ENCODE results near the gene MDGA2. TPM values are rescaled to one million over a fixed set of nuclear protein-coding genes. Genes with fewer than 3 reads are reported as not detected.

MDGA2 gene
- total and polyA plus RNA-seq, 12 donors: 0.05 to 0.15 TPM; not detected in 10

DNA sequence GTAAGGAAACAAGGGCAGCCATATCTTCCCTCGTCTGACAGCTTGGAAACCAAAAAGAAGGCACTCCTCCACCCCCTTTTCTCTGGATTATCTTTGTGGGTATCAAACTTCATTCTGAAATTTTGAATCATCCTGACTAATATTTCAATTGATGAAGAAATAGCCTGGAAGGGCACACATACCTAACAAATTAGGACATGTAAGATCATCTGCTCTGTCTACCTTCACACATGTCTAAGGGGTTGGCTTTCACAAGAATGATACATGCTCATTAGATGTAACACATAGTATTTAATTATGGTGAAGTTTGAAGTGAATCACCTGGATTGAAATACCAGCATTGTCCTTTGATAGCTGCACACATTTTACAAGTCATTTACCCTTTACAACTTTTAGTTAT, 675.7 kb downstream of the MDGA2 start:
- no peaks in the 10 kb centered on the region for H3K36me3 ChIP-seq
- ATAC-seq (no peak), DNase-seq (no peak)
- TF ChIP-seq, protein P1, sequence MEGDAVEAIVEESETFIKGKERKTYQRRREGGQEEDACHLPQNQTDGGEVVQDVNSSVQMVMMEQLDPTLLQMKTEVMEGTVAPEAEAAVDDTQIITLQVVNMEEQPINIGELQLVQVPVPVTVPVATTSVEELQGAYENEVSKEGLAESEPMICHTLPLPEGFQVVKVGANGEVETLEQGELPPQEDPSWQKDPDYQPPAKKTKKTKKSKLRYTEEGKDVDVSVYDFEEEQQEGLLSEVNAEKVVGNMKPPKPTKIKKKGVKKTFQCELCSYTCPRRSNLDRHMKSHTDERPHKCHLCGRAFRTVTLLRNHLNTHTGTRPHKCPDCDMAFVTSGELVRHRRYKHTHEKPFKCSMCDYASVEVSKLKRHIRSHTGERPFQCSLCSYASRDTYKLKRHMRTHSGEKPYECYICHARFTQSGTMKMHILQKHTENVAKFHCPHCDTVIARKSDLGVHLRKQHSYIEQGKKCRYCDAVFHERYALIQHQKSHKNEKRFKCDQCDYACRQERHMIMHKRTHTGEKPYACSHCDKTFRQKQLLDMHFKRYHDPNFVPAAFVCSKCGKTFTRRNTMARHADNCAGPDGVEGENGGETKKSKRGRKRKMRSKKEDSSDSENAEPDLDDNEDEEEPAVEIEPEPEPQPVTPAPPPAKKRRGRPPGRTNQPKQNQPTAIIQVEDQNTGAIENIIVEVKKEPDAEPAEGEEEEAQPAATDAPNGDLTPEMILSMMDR (IDR thresholded peaks at IDR 0.05): no peak
- H3K27ac ChIP-seq: no peak overlapping the region
- no peaks in the 10 kb centered on the region for H3K27me3 ChIP-seq
- no peak overlapping the region for H3K4me3 ChIP-seq
- peaks cover 0 to 4% (median 0%) of the 10 kb centered on the region in 11 donors for H3K9me3 ChIP-seq
- intact Hi-C loops (cut with DNase I): no loop called here
- 50 to 62% methylated on average over 1 of the region's 1 CpG for WGBS, 2 donors
- H3K4me1 ChIP-seq: no peaks in the 10 kb centered on the region

DNA sequence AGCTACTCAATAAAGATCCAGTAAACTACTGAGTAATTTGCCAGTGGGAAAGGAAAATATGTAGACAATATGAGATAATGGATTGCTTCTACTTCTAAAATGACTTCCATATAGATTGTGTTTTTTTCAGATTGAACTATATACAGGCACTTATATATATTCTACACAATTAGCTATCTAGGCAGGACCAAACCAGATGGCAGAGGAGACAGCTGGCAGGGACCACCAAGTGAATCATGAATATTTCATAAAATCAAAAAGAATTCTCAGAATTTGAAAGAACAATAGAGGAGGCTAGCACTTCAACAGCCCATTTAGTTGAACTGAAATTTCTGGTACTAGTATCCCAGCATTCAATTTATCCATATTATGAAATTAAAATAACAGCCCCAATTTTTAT, 685.8 kb downstream of the MDGA2 start:
- H3K4me3 ChIP-seq: no peak overlapping the region
- H3K27ac ChIP-seq: no peak overlapping the region
- no peak for ATAC-seq
- TF ChIP-seq, protein P1 (IDR thresholded peaks at IDR 0.05): no peak
- peaks cover 0 to 7% (median 0%) of the 10 kb centered on the region in 11 donors for H3K9me3 ChIP-seq
- no peaks in the 10 kb centered on the region for H3K36me3 ChIP-seq
- intact Hi-C loops (cut with DNase I): no loop called here
- H3K27me3 ChIP-seq: no peaks in the 10 kb centered on the region
- no peak for DNase-seq
- H3K4me1 ChIP-seq: no peaks in the 10 kb centered on the region

DNA sequence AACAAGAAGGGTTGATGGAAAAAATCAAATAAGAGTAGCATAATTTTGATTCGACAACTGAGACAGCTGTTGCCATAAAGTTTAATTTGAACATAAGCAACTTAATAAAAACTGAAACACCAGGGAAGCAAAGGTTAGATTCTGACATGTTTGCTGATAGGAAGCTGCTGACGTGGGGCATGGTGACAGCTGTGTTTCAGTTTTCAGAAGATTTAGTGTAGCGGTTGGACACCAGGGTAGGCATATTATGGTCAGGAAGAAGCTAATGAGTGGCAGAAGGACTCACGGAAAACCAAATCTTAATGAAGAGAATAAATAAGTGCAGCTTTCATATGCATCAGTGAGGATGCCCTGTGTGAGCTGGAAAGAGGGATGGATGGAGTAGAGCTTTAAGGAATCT, 687.1 kb downstream of the MDGA2 start:
- DNase-seq: no peak
- intact Hi-C loops (cut with DNase I): no loop called here
- ATAC-seq: no peak
- Histone ChIP-seq H3K9me3 (peaks cover 0 to 7% (median 0%) of the 10 kb centered on the region in 11 donors), H3K27me3 (no peaks in the 10 kb centered on the region), H3K4me1 (no peaks in the 10 kb centered on the region), H3K27ac (no peak overlapping the region), H3K4me3 (no peak overlapping the region), H3K36me3 (no peaks in the 10 kb centered on the region)
- TF ChIP-seq, protein P1 (IDR thresholded peaks at IDR 0.05): no peak
- 84% methylated on average over 4 of the region's 4 CpGs for WGBS, 2 donors

DNA sequence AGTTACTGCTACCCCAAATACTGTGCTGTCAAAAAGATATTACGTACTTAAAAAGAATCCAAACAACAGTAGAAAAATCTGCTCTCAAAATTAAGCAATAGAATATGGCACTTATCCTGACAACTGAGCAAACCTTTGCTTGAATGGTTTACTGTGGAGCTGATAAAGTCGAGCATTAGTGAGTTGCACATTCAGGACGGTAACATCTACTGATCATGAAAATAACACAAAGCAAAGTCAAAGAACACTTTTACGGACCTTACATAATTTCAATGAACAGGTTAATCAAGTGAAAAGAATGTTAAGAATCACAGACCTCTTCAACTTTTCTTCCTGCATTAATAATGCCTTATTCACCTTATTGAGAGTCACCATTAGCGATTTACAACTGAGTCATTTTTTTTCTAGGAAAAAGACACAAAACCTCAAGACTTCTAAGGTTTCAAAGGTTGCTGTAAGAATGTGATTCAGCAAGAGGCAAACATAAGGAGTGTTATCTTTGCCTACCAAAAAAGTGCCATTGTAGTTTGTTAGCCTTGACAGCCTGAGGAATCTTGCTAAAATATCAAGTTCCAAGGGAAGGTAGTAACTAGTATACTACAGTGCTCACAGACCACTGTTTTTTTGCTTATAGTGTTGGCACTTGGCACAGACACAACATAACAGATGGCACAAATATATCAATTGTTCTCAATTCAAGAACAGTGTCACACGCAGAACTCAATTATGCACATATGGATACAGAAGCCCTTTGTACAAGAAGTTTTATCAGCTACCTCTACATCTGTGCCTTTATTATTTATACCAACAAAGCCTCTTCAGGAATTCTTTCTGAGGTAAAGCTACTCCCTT, 689.6 kb downstream of the MDGA2 start:
- no peak for ATAC-seq
- no peaks in the 10 kb centered on the region for H3K27me3 ChIP-seq
- H3K27ac ChIP-seq: no peak overlapping the region
- H3K4me1 ChIP-seq: no peaks in the 10 kb centered on the region
- no peaks in the 10 kb centered on the region for H3K36me3 ChIP-seq
- WGBS, 2 donors: 80 to 81% methylated on average over 6 of the region's 6 CpGs
- peaks cover 0 to 7% (median 0%) of the 10 kb centered on the region in 11 donors for H3K9me3 ChIP-seq
- intact Hi-C loops (cut with DNase I): no loop called here
- H3K4me3 ChIP-seq: no peak overlapping the region
- TF ChIP-seq, protein P1 (IDR thresholded peaks at IDR 0.05): no peak
- DNase-seq: no peak
